ENCODE results near the gene TARDBP.

DNA sequence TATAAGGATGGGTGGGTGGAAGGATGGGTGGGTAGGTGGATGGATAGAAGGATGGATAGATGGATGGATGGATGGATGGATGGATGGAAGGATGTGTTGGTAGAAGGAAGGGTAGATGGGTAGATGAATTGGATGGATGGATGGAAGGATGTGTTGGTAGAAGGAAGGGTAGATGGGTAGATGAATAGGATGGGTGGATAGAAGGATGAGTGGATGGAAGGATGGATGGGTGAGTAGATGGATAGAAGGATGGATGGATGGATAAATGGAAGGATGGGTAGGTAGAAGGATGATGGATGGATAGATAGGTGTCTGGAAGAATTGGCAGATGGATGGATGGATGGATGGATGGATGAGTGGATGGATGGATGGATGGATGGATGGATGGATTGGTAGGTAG lies 28.6 kb downstream of the TARDBP start:
- TF ChIP-seq, protein P1, sequence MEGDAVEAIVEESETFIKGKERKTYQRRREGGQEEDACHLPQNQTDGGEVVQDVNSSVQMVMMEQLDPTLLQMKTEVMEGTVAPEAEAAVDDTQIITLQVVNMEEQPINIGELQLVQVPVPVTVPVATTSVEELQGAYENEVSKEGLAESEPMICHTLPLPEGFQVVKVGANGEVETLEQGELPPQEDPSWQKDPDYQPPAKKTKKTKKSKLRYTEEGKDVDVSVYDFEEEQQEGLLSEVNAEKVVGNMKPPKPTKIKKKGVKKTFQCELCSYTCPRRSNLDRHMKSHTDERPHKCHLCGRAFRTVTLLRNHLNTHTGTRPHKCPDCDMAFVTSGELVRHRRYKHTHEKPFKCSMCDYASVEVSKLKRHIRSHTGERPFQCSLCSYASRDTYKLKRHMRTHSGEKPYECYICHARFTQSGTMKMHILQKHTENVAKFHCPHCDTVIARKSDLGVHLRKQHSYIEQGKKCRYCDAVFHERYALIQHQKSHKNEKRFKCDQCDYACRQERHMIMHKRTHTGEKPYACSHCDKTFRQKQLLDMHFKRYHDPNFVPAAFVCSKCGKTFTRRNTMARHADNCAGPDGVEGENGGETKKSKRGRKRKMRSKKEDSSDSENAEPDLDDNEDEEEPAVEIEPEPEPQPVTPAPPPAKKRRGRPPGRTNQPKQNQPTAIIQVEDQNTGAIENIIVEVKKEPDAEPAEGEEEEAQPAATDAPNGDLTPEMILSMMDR (IDR thresholded peaks at IDR 0.05 in 8 of 11, conservative IDR thresholded peaks at IDR 0.05 in 3 of 11) = no peak
- TF ChIP-seq POLR2A (IDR thresholded peaks at IDR 0.05) = no peak
